A549 (cell line): ENCODE results near the gene CCDC116. TPM values are rescaled to one million over a fixed set of nuclear protein-coding genes. Genes with fewer than 3 reads are reported as not detected.
A peak's percentile ranks its signal among the peaks of the same experiment; 100 is the strongest.
"Not testable (repeated sequence)": the region's sequence is repeated elsewhere in the genome, so short reads cannot be mapped to it uniquely, and the experiment has no call there.

Experiments used
- ATAC-seq, 2 experiments: fragments of 200-7000 bp in 1 of 2; fragments of >200 bp in 1 of 2; cut with Nextera tagmentation in 1 of 2; cut with Tn5 transposase in 1 of 2; 3 replicates each; pipeline versions ENCODE4 v1.8.0 to v1.9.1; 2018 to 2020; ENCODE audit warnings: mild to moderate bottlenecking in 1 of 2, moderate library complexity in 1 of 2
- CTCF ChIA-PET: fragments of 300-600 bp; sonication (Branson Sonifier 250); formaldehyde crosslinking; extraction: SDS; loops from one replicate; lab custom pipeline; 2021; ENCODE audit warnings: antibody characterized with exemption, inconsistent platforms; lab: Yijun Ruan, JAX
- POLR2A ChIA-PET: fragments of 350-600 bp; formaldehyde crosslinking; extraction: SDS; loops from one replicate; lab custom pipeline; 2021; ENCODE audit warnings: antibody characterized with exemption, inconsistent platforms; lab: Yijun Ruan, JAX
- DNase-seq, 2 experiments: peaks; one replicate each; pipeline versions ENCODE4 v3.0.0 to v3.0.0-alpha.2; 2011 to 2016; ENCODE audit warnings: low read depth in 1 of 2, low spot score in 1 of 2
- FAIRE-seq: peaks from 2 replicates; lab custom pipeline; 2011; peaks lifted over from hg19 to GRCh38; lab: Jason Lieb, UNC
- H3K27ac ChIP-seq, 2 experiments: fragments of >200 bp; sonication (Bioruptor Twin); formaldehyde crosslinking; 3 replicates each; pipeline ENCODE4 v1.5.1; 2016 to 2017
- H3K4me1 ChIP-seq: fragments of >200 bp; sonication (Bioruptor Twin); formaldehyde crosslinking; 3 replicates; pipeline ENCODE4 v1.6.1; 2016
- H3K4me2 ChIP-seq: fragments of >200 bp; sonication (Bioruptor Twin); formaldehyde crosslinking; 3 replicates; pipeline ENCODE4 v1.6.1; 2016
- H3K4me3 ChIP-seq: fragments of >200 bp; sonication (Bioruptor Twin); formaldehyde crosslinking; 3 replicates; pipeline ENCODE4 v1.5.1; 2016
- H3K9me3 ChIP-seq: fragments of >200 bp; sonication (Bioruptor Twin); formaldehyde crosslinking; 3 replicates; pipeline ENCODE4 v1.6.1; 2016
- BHLHE40 ChIP-seq: IDR thresholded peaks from 2 replicates; pipeline ENCODE4 v1.6.1; 2012; ENCODE audit warnings: low read depth, low read length, inconsistent platforms
- CBX8 ChIP-seq: fragments of 200-600 bp; sonication (generic); IDR thresholded peaks from 2 replicates; pipeline ENCODE4 v1.6.1; 2016
- CEBPB ChIP-seq, 2 experiments: fragments of >200 bp in 1 of 2; sonication (Bioruptor Twin) in 1 of 2; formaldehyde crosslinking in 1 of 2; IDR thresholded peaks; 2 replicates each; pipeline ENCODE4 v1.6.1; 2012 to 2016
- ESRRA ChIP-seq: fragments of 150-350 bp; IDR thresholded peaks from 2 replicates; pipeline ENCODE4 v1.6.1; 2014; ENCODE audit warnings: mild to moderate bottlenecking, low read length, borderline replicate concordance
- HDAC2 ChIP-seq: fragments of 200-600 bp; sonication (generic); IDR thresholded peaks from 2 replicates; pipeline ENCODE4 v1.6.1; 2016
- HEYL ChIP-seq: fragments of 250-450 bp; sonication (Bioruptor Pico); IDR thresholded peaks from 2 replicates; pipeline ENCODE4 v1.8.0; 2021; ENCODE audit warnings: mild to moderate bottlenecking, moderate library complexity
- HOXB5 ChIP-seq: fragments of 250-450 bp; sonication (Bioruptor Pico); IDR thresholded peaks from 2 replicates; pipeline ENCODE4 v1.5.0; 2020; ENCODE audit warnings: mild to moderate bottlenecking, moderate library complexity
- JUN ChIP-seq, 2 experiments: fragments of >200 bp; sonication (Bioruptor Twin); formaldehyde crosslinking; IDR thresholded peaks; 2 replicates in 1 of 2; 3 replicates in 1 of 2; pipeline ENCODE4 v1.6.1; 2016 to 2017
- KDM1A ChIP-seq: fragments of 200-600 bp; sonication (generic); IDR thresholded peaks from 2 replicates; pipeline ENCODE4 v1.6.1; 2016; ENCODE audit warnings: low read depth, mild to moderate bottlenecking
- MAX ChIP-seq: IDR thresholded peaks from 2 replicates; pipeline ENCODE4 v1.6.1; 2012
- MAZ ChIP-seq: fragments of 150-350 bp; IDR thresholded peaks from 2 replicates; pipeline ENCODE4 v1.6.1; 2014; ENCODE audit warnings: antibody characterized with exemption, low read depth, low read length, borderline replicate concordance
- MYC ChIP-seq: IDR thresholded peaks from 2 replicates; pipeline ENCODE4 v1.6.1; 2012; ENCODE audit warnings: mild to moderate bottlenecking, inconsistent platforms, low read length, improper control_type of control experiment, borderline replicate concordance
- NFE2L2 ChIP-seq: fragments of 150-350 bp; conservative IDR thresholded peaks from 2 replicates; pipeline ENCODE4 v1.6.1; 2014; ENCODE audit warnings: low read length
- PBX3 ChIP-seq: IDR thresholded peaks from 2 replicates; pipeline ENCODE4 v1.6.1; 2012
- POLR2A ChIP-seq: IDR thresholded peaks from 2 replicates; pipeline ENCODE4 v1.6.1; 2012; ENCODE audit warnings: mild to moderate bottlenecking, low read length
- POLR2AphosphoS2 ChIP-seq: conservative IDR thresholded peaks from 2 replicates; pipeline ENCODE4 v1.6.1; 2012; ENCODE audit warnings: low read length, improper control_type of control experiment, inconsistent platforms
- RARB ChIP-seq: fragments of 250-450 bp; sonication (Bioruptor Pico); IDR thresholded peaks from 2 replicates; pipeline ENCODE4 v1.8.0; 2021; ENCODE audit warnings: mild to moderate bottlenecking, moderate library complexity
- RCOR1 ChIP-seq: fragments of 150-350 bp; IDR thresholded peaks from 2 replicates; pipeline ENCODE4 v1.6.1; 2014; ENCODE audit warnings: antibody characterized with exemption, low read length, low read depth
- RNF2 ChIP-seq: fragments of 200-600 bp; sonication (generic); IDR thresholded peaks from 2 replicates; pipeline ENCODE4 v1.6.1; 2016; ENCODE audit warnings: low read depth, mild to moderate bottlenecking, antibody characterized with exemption, moderate library complexity, borderline replicate concordance
- SREBF2 ChIP-seq: fragments of 450-650 bp; IDR thresholded peaks from 2 replicates; pipeline ENCODE4 v1.6.1; 2014; ENCODE audit warnings: mild to moderate bottlenecking, moderate library complexity
- TP53 ChIP-seq: fragments of 250-450 bp; sonication (Bioruptor Pico); IDR thresholded peaks from 2 replicates; pipeline ENCODE4 v1.5.0; 2021; ENCODE audit warnings: mild to moderate bottlenecking, moderate library complexity
- ZFP36 ChIP-seq: fragments of 450-650 bp; IDR thresholded peaks from 2 replicates; pipeline ENCODE4 v1.6.1; 2014; ENCODE audit warnings: borderline replicate concordance; ENCODE audit not compliant: partially characterized antibody
- ZNF302 ChIP-seq: fragments of 250-450 bp; sonication (Bioruptor Pico); IDR thresholded peaks from 2 replicates; pipeline ENCODE4 v1.9.0; 2021; ENCODE audit warnings: inconsistent platforms, mild to moderate bottlenecking, moderate library complexity
- ZSCAN20 ChIP-seq: fragments of 250-450 bp; sonication (Bioruptor Pico); IDR thresholded peaks from 2 replicates; pipeline ENCODE4 v1.8.0; 2022; ENCODE audit warnings: mild to moderate bottlenecking, moderate library complexity
- WGBS: methylation state at CpG from one replicate; pipeline ENCODE4 v1.1.6; 2017; ENCODE audit errors: missing lambda C conversion rate; 5-methylcytosine and 5-hydroxymethylcytosine counted together
- polyA plus RNA-seq, 4 experiments: library from polyadenylated mRNA; depleted of rRNA in 3 of 4; stranded (reverse); fragments of >200 nt; fragmentation: RNase III in 1 of 4; extraction: RNeasy Plus Mini Kit Qiagen cat#74134 plus additional on column Dnase treatment in 1 of 4; gene quantifications; 2 replicates in 3 of 4; 3 replicates in 1 of 4; pipeline ENCODE4 v1.2.3, GENCODE V29; 2011 to 2017

CCDC116 gene
- polyA plus RNA-seq, 2 of the 4 experiments (the other 2 are of a cell fraction): 0.06 TPM; not detected in 1

- no peak for TF ChIP-seq NFE2L2
- CTCF ChIA-PET: interaction anchor here (1.1 to 2.3 kb wide), 3 partner anchors 9 to 37 kb away, joined by 3 to 7 read pairs (median 5); partner anchors contain the start of gene YDJC
- no peak overlapping the region for H3K4me3 ChIP-seq
- H3K27ac ChIP-seq: no peak overlapping the region
- H3K9me3 ChIP-seq: no peaks in the 10 kb centered on the region
- DNase-seq: no peak
- no peak overlapping the region for H3K4me2 ChIP-seq
- peaks cover 18% of the 10 kb centered on the region for H3K4me1 ChIP-seq
- POLR2A ChIA-PET: interaction anchor here (1.5 kb wide), 1 partner anchor 23 kb away, joined by 3 read pairs; no protein-coding TSS in a partner anchor
- 97% methylated on average over 7 of the region's 7 CpGs for WGBS
- FAIRE-seq: no peak
- no peak for ATAC-seq
These were observed 26.5 kb upstream of the CCDC116 start for GRCh38 chr22:21605887-21606564.

DNA sequence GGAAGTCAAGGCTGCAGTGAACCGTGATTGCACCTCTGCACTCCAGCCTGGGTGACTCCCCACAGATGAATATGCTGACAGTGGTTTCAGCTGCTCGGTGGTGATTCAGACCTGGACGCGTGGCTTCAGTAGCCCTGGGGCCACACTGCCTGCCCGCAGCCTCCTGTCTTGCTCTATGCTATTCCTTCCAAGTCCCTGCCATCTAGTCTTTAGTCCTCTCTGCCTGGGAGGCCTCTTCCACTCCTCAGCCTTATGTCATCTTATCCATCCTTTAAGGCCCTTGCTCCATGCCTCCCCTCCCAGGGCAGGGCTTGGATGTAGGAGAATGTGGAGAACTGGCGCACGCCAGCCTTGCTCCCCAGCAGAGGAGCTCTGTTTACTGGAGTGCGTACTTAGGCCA lies 25.8 kb upstream of the CCDC116 start:
- WGBS: 93% methylated on average over 8 of the region's 8 CpGs
- TF ChIP-seq CEBPB (IDR thresholded peaks at IDR 0.05) (no peak), MYC (no peak), RARB (CRISPR knock-in tag) (no peak), ZNF302 (no peak), HEYL (CRISPR knock-in tag) (no peak), ZSCAN20 (CRISPR knock-in tag) (no peak), MAZ (no peak), HOXB5 (CRISPR knock-in tag) (no peak), HDAC2 (no peak)
- no peak for ATAC-seq
- peaks cover 18% of the 10 kb centered on the region for H3K4me1 ChIP-seq
- FAIRE-seq: no peak
- no peak overlapping the region for H3K4me2 ChIP-seq
- H3K27ac ChIP-seq: peak overlapping the region in 1 of 2 experiments; percentile 84; a peak in 2 of 6 replicates
- H3K4me3 ChIP-seq: no peak overlapping the region
- DNase-seq: no peak
- POLR2A ChIA-PET: interaction anchor here (1.5 kb wide), 1 partner anchor 22 kb away, joined by 3 read pairs; no protein-coding TSS in a partner anchor
- CTCF ChIA-PET: interaction anchor here (1.1 to 1.7 kb wide), 3 partner anchors 22 to 40 kb away, joined by 3 to 7 read pairs (median 5); partner anchors contain the start of gene YDJC
- no peaks in the 10 kb centered on the region for H3K9me3 ChIP-seq

- POLR2A ChIA-PET, FAIRE-seq, DNase-seq, H3K4me3 ChIP-seq, H3K4me2 ChIP-seq, H3K27ac ChIP-seq, H3K9me3 ChIP-seq, ATAC-seq: not testable (repeated sequence)
- peaks cover 18% of the 10 kb centered on the region for H3K4me1 ChIP-seq
- CTCF ChIA-PET: interaction anchor here (0.9 to 1.1 kb wide), 3 partner anchors 11 to 33 kb away, joined by 3 to 5 read pairs (median 4); no protein-coding TSS in a partner anchor
- 94% methylated on average over 11 of the region's 11 CpGs for WGBS
These were observed 22.9 kb upstream of the CCDC116 start for GRCh38 chr22:21609556-21610157.

DNA sequence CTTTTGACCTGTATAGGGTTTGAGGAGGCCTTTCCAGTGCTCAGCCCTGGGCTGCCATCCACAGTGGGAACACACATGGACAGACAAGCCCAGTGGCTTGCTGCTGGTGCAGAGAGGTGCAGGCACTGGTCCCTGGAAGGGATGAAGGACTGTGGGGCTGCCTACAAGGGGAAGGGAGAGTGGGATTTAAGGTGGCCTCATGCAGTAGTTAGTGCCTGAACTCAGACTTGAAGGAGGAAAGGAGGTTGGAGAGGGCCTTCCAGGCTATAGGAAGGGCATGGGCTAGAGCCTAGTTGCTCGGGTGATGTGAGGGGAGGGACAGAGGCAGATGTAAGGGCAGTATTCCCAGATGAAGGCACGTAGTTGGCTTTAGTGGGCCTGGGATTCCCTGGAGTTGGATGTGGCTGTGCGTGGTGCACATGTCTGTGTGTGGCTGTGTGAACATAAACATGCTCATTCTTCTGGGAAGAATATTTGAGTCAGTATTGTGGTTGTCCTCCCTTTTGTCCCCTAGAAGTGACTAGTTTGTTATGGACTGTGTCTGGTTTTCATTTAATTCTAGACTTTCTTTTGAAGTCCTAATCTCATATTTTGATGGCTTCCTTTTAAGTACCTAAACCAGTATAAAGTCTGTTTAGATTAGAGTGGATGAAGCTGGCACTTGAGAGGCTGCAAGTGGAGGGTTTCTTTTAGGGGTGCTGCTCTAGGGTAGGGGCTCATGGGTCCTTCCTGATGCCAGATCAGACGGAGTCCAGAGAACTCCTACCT lies 21.2 kb upstream of the CCDC116 start:
- WGBS: 88% methylated on average over 4 of the region's 4 CpGs
- CTCF ChIA-PET: no interaction called here

More for the DNA sequence above, 21.2 kb upstream of the CCDC116 start:
- H3K4me1 ChIP-seq: peaks cover 15% of the 10 kb centered on the region; the same call in 2 of the 3 replicates
- H3K4me3 ChIP-seq: no peak overlapping the region
- H3K27ac ChIP-seq: no peak overlapping the region
- TF ChIP-seq KDM1A: no peak
- TF ChIP-seq PBX3: no peak
- no peak for TF ChIP-seq MAX
- no peak for TF ChIP-seq NFE2L2
- TF ChIP-seq RCOR1: no peak
- no peak for TF ChIP-seq RNF2
- no peak for TF ChIP-seq BHLHE40
- no peak for TF ChIP-seq POLR2A
- TF ChIP-seq ZFP36: no peak
- TF ChIP-seq POLR2AphosphoS2: no peak
- no peak for TF ChIP-seq HDAC2
- TF ChIP-seq ESRRA: no peak
- TF ChIP-seq TP53: no peak
- TF ChIP-seq JUN (IDR thresholded peaks at IDR 0.05): no peak
- TF ChIP-seq CBX8: no peak
- no peak for TF ChIP-seq SREBF2
- TF ChIP-seq, all 56 proteins: peak for 0
- DNase-seq: no peak
- no peak overlapping the region for H3K4me2 ChIP-seq
- FAIRE-seq: no peak
- H3K9me3 ChIP-seq: no peaks in the 10 kb centered on the region
- ATAC-seq: peak; percentile 23 to 24; a peak in 1 of 6 replicates
- POLR2A ChIA-PET: no interaction called here
